Neural progenitor cell (in vitro differentiated cells): ENCODE results near the gene IL17D. TPM values are rescaled to one million over a fixed set of nuclear protein-coding genes. Genes with fewer than 3 reads are reported as not detected.
"Not testable (repeated sequence)": the region's sequence is repeated elsewhere in the genome, so short reads cannot be mapped to it uniquely, and the experiment has no call there.

Source experiments
- DNase-seq: peaks from one replicate; pipeline ENCODE4 v3.0.0-alpha.2; 2016; ENCODE audit warnings: low spot score
- H2AFZ ChIP-seq: fragments of 200-600 bp; sonication (generic); replicated peaks from 2 replicates; pipeline ENCODE4 v1.6.1; 2016; ENCODE audit warnings: antibody characterized with exemption
- H3F3A ChIP-seq: fragments of 200-600 bp; sonication (generic); 2 replicates; pipeline ENCODE4 v1.6.1; 2016; ENCODE audit warnings: antibody characterized with exemption, low read depth
- H3K27ac ChIP-seq: fragments of 200-600 bp; sonication (generic); 2 replicates; pipeline ENCODE4 v1.5.1; 2016; ENCODE audit warnings: mild to moderate bottlenecking
- H3K27me3 ChIP-seq: fragments of 200-600 bp; sonication (generic); 2 replicates; pipeline ENCODE4 v1.6.1; 2016; ENCODE audit warnings: mild to moderate bottlenecking, moderate library complexity
- H3K36me3 ChIP-seq: fragments of 200-600 bp; sonication (generic); 2 replicates; pipeline ENCODE4 v1.5.1; 2016
- H3K4me1 ChIP-seq: fragments of 200-600 bp; sonication (generic); 2 replicates; pipeline ENCODE4 v1.6.1; 2016; ENCODE audit warnings: mixed run types
- H3K4me2 ChIP-seq: fragments of 200-600 bp; sonication (generic); 2 replicates; pipeline ENCODE4 v1.6.1; 2016
- H3K4me3 ChIP-seq: fragments of 200-600 bp; sonication (generic); 2 replicates; pipeline ENCODE4 v1.5.1; 2016
- H3K79me2 ChIP-seq: fragments of 200-600 bp; sonication (generic); 2 replicates; pipeline ENCODE4 v1.6.1; 2016; ENCODE audit warnings: low read depth
- H3K9ac ChIP-seq: fragments of 200-600 bp; sonication (generic); 2 replicates; pipeline ENCODE4 v1.6.1; 2016
- H3K9me3 ChIP-seq: fragments of 200-600 bp; sonication (generic); 2 replicates; pipeline ENCODE4 v1.5.1; 2016; ENCODE audit warnings: low read depth
- H4K20me1 ChIP-seq: fragments of 200-600 bp; sonication (generic); 2 replicates; pipeline ENCODE4 v1.6.1; 2016; ENCODE audit warnings: low read depth
- H3K27ac Mint-ChIP-seq: 3 replicates; pipeline ENCODE4 v1.8.0; 2021; ENCODE audit warnings: mixed read lengths
- H3K27me3 Mint-ChIP-seq: 2 replicates; pipeline ENCODE4 v1.8.0; 2022; ENCODE audit warnings: low read depth, mild to moderate bottlenecking, inconsistent platforms, moderate library complexity, mixed read lengths; ENCODE audit not compliant: insufficient read depth
- H3K36me3 Mint-ChIP-seq: 3 replicates; pipeline ENCODE4 v1.8.0; 2021; ENCODE audit warnings: mixed read lengths
- H3K4me1 Mint-ChIP-seq: 3 replicates; pipeline ENCODE4 v1.8.0; 2021; ENCODE audit warnings: mixed read lengths
- H3K4me3 Mint-ChIP-seq: 3 replicates; pipeline ENCODE4 v1.8.0; 2021; ENCODE audit warnings: mild to moderate bottlenecking, moderate library complexity, mixed read lengths
- H3K9me3 Mint-ChIP-seq: 3 replicates; pipeline ENCODE4 v1.8.0; 2020; ENCODE audit warnings: mixed read lengths
- EZH2 ChIP-seq: fragments of 200-600 bp; sonication (generic); IDR thresholded peaks from 2 replicates; pipeline ENCODE4 v1.6.1; 2017; ENCODE audit warnings: antibody characterized with exemption, mild to moderate bottlenecking, moderate library complexity
- EZH2phosphoT487 ChIP-seq: fragments of 200-600 bp; sonication (generic); IDR thresholded peaks from 2 replicates; pipeline ENCODE4 v1.6.1; 2017; ENCODE audit warnings: antibody characterized with exemption
- total RNA-seq: library from RNA; depleted of rRNA; stranded (reverse); fragments of >200 nt; gene quantifications from 2 replicates; pipeline ENCODE4 v1.2.3, GENCODE V29; 2015; ENCODE audit warnings: low replicate concordance
- TF ChIP-seq, protein P1 (sequence below): fragments of 200-600 bp; sonication (generic); IDR thresholded peaks from 2 replicates; pipeline ENCODE4 v1.5.1; 2017; ENCODE audit warnings: antibody characterized with exemption, mild to moderate bottlenecking

Gene IL17D
- total RNA-seq, 1 donor from 2014 or later: 1.4 TPM

DNA sequence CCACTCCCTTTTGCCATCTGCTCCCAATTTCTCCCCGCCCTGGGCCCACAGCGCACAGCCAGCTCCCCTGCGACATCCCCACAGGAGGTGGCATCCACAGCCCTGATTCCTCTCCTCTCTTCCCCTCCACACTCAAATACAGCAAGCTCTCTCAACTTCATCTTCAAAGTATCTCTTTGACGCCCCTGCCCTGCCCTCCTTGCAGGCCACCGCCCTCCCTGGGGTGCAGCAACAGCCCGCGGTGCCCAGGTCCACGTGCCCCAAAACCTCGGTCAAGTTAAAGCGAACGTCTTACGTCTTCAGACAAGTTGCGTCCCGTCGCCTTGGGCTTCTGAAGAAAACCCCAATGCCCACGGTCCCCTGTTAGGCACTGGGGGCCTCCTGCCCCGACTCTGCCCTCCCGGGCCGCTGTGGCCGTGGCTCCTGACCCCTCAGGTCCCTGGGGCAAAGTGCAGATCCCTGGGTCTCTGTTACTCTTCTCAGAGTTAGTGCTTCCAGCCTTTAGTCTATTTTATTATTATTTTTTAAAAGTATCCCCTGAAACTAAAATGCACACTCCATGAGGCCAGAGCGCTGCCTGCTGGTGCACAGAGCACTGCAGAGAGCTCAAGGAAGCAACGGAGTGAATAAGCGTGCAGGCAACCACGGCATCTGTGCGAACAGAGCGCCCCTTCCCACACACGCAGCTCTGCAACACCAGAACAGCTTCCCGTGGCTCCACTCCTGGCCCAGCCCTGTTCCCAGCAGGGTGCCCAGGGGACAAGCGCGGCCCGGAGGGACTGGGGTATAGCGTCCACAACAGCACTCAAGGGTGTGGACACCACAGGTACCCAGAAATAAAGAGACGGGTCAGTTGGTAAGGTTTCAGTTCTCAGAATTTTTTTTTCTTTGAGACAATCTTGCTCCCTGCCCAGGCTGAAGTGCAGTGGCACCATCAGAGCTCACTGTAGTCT is 26.4 kb downstream of the IL17D start:
- Histone ChIP-seq H3K27me3 (no peaks in the 10 kb centered on the region), H3K9me3 (no peaks in the 10 kb centered on the region), H3K4me1 (no peaks in the 10 kb centered on the region), H2AFZ (no peak overlapping the region), H3K79me2 (no peaks in the 10 kb centered on the region), H3K27ac (no peak overlapping the region), H3F3A (no peaks in the 10 kb centered on the region), H3K4me3 (no peak overlapping the region), H3K36me3 (no peaks in the 10 kb centered on the region), H3K9ac (no peak overlapping the region), H3K4me2 (no peak overlapping the region), H4K20me1 (no peaks in the 10 kb centered on the region)
- Mint-ChIP-seq H3K27me3 (peaks cover 4% of the 10 kb centered on the region), H3K36me3 (peaks cover 7% of the 10 kb centered on the region), H3K9me3 (no peaks in the 10 kb centered on the region), H3K4me1 (peaks cover 9% of the 10 kb centered on the region), H3K27ac (no peak overlapping the region), H3K4me3 (no peak overlapping the region)
- no peak for DNase-seq
- TF ChIP-seq EZH2phosphoT487 (no peak), EZH2 (no peak)
- TF ChIP-seq, protein P1, sequence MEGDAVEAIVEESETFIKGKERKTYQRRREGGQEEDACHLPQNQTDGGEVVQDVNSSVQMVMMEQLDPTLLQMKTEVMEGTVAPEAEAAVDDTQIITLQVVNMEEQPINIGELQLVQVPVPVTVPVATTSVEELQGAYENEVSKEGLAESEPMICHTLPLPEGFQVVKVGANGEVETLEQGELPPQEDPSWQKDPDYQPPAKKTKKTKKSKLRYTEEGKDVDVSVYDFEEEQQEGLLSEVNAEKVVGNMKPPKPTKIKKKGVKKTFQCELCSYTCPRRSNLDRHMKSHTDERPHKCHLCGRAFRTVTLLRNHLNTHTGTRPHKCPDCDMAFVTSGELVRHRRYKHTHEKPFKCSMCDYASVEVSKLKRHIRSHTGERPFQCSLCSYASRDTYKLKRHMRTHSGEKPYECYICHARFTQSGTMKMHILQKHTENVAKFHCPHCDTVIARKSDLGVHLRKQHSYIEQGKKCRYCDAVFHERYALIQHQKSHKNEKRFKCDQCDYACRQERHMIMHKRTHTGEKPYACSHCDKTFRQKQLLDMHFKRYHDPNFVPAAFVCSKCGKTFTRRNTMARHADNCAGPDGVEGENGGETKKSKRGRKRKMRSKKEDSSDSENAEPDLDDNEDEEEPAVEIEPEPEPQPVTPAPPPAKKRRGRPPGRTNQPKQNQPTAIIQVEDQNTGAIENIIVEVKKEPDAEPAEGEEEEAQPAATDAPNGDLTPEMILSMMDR: no peak

DNA sequence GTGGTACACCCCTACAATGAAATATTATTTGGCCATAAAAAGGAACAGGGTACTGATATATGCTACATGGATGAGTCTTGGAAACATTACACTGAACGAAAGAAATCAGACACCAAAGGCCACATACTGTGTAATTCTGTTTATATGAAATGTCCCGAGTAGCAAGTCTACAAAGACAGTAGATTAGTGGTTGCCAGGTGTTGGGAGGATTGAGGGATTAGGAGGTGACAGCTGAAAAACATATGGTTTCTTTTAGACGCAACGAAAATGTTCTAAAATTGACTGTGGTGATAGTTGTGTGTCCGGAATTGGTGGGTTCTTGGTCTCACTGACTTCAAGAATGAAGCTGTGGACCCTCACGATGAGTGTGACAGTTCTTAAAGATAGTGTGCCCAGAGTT is 35.1 kb downstream of the IL17D start:
- H3K36me3 ChIP-seq: no peaks in the 10 kb centered on the region
- TF ChIP-seq EZH2: no peak
- no peak for TF ChIP-seq EZH2phosphoT487
- TF ChIP-seq, protein P1: no peak
- H2AFZ ChIP-seq: no peak overlapping the region
- no peak overlapping the region for H3K4me3 ChIP-seq
- H3K4me2 ChIP-seq: no peak overlapping the region
- no peaks in the 10 kb centered on the region for H4K20me1 ChIP-seq
- no peaks in the 10 kb centered on the region for H3F3A ChIP-seq
- no peak overlapping the region for H3K4me3 Mint-ChIP-seq
- peaks cover 9% of the 10 kb centered on the region for H3K36me3 Mint-ChIP-seq
- no peaks in the 10 kb centered on the region for H3K9me3 ChIP-seq
- H3K27me3 Mint-ChIP-seq: peaks cover 2% of the 10 kb centered on the region
- peaks cover 7% of the 10 kb centered on the region for H3K4me1 ChIP-seq
- H3K79me2 ChIP-seq: no peaks in the 10 kb centered on the region
- DNase-seq: no peak
- H3K27ac ChIP-seq: no peak overlapping the region
- no peak overlapping the region for H3K27ac Mint-ChIP-seq
- H3K9ac ChIP-seq: no peak overlapping the region
- peaks cover 5% of the 10 kb centered on the region for H3K4me1 Mint-ChIP-seq
- no peaks in the 10 kb centered on the region for H3K27me3 ChIP-seq
- H3K9me3 Mint-ChIP-seq: no peaks in the 10 kb centered on the region

DNA sequence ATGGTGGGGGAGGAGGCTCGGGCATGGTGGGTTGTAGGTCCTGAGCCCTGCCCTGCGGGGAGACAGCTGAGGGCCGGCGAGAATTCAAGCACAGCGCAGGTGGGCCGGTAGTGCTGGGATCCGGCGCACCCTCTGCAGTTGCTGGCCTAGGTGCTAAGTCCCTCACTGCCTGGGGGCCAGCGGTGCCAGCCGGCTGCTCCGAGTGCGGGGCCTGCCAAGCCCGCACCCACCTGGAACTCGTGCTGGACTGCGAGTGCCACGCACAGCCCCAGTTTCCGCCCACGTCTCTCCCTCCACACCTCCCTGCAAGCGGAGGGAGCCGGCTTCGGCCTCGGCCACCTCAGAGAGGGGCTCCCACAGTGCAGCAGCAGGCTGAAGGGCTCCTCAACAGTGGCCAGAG is 36.5 kb downstream of the IL17D start:
- H3K9me3 Mint-ChIP-seq: peaks cover 4% of the 10 kb centered on the region
- TF ChIP-seq, protein P1: no peak
- TF ChIP-seq EZH2phosphoT487: no peak
- no peaks in the 10 kb centered on the region for H3K36me3 ChIP-seq
- H3K4me1 Mint-ChIP-seq: no peaks in the 10 kb centered on the region
- no peak overlapping the region for H3K4me3 ChIP-seq
- no peak overlapping the region for H3K9ac ChIP-seq
- no peaks in the 10 kb centered on the region for H3F3A ChIP-seq
- H3K4me1 ChIP-seq: peaks cover 7% of the 10 kb centered on the region
- no peak overlapping the region for H3K27ac Mint-ChIP-seq
- H3K9me3 ChIP-seq: no peaks in the 10 kb centered on the region
- peaks cover 9% of the 10 kb centered on the region for H3K36me3 Mint-ChIP-seq
- H3K79me2 ChIP-seq: no peaks in the 10 kb centered on the region
- DNase-seq: no peak
- no peak overlapping the region for H2AFZ ChIP-seq
- H3K4me3 Mint-ChIP-seq: no peak overlapping the region
- no peak overlapping the region for H3K4me2 ChIP-seq
- H4K20me1 ChIP-seq: no peaks in the 10 kb centered on the region
- peaks cover 2% of the 10 kb centered on the region for H3K27me3 Mint-ChIP-seq
- no peaks in the 10 kb centered on the region for H3K27me3 ChIP-seq
- no peak overlapping the region for H3K27ac ChIP-seq

DNA sequence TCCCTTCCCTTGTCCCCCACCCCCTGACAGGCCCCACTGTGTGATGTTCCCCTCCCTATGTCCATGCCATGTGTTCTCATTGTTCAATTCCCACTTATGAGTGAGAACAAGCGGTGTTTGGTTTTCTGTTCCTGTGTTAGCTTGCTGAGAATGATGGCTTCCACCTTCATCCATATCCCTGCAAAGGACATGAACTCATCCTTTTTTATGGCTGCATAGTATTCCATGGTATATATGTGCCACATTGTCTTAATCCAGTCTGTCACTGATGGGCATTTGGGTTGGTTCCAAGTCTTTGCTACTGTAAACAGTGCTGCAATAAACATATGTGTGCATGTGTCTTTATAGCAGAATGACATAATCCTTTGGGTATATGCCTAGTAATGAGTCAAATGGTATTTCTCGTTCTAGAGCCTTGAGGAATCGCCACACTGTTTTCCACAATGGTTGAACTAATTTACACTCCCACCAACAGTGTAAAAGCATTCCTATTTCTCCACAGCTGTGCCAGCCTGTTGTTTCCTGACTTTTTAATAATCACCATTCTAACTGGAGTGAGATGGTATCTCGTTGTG is 40.4 kb downstream of the IL17D start:
- H3K36me3 Mint-ChIP-seq, H2AFZ ChIP-seq, H3K4me1 ChIP-seq, H3F3A ChIP-seq, DNase-seq, H3K4me2 ChIP-seq, H3K36me3 ChIP-seq, H3K27ac ChIP-seq, H3K9ac ChIP-seq, H4K20me1 ChIP-seq, H3K27me3 ChIP-seq, H3K4me3 ChIP-seq, H3K4me1 Mint-ChIP-seq, H3K27me3 Mint-ChIP-seq, H3K4me3 Mint-ChIP-seq, H3K79me2 ChIP-seq, H3K9me3 ChIP-seq, H3K27ac Mint-ChIP-seq: not testable (repeated sequence)
- H3K9me3 Mint-ChIP-seq: peaks cover 17% of the 10 kb centered on the region
